ENCODE measurements around the gene RABL2A. TPM values are rescaled to one million over a fixed set of nuclear protein-coding genes. Genes with fewer than 3 reads are reported as not detected.

The RABL2A gene
- total and polyA plus RNA-seq, 4 donors, result 1.1 to 6.2 (median 4.0) TPM

GRCh38 chr2:113672326-113672932, 45.4 kb downstream of the RABL2A start:
- Histone ChIP-seq H3K27me3 (ENCODE audit: control insufficient read depth in 4 of 4, insufficient read depth in 4 of 4, low read length in 3 of 4) (no peaks in the 10 kb centered on the region), H3K9me3 (ENCODE audit: control insufficient read depth in 4 of 4, low read length in 3 of 4) (no peaks in the 10 kb centered on the region), H3K4me3 (ENCODE audit: low read depth in 1 of 3, low read length in 3 of 3) (no peak overlapping the region), H3K36me3 (ENCODE audit: control insufficient read depth in 4 of 4, insufficient read depth in 3 of 4, low read depth in 1 of 4, low read length in 3 of 4) (no peaks in the 10 kb centered on the region), H3K4me1 (ENCODE audit: control insufficient read depth in 4 of 4, insufficient read depth in 4 of 4, low read length in 3 of 4) (no peaks in the 10 kb centered on the region), H3K27ac (ENCODE audit: low read depth in 1 of 2, low read length in 2 of 2) (no peak overlapping the region), H3K9ac (ENCODE audit: low read depth in 1 of 2, low read length in 2 of 2) (no peak overlapping the region)
- no peak for DNase-seq (ENCODE audit: low spot score)
- 86% methylated on average over 7 of the region's 7 CpGs for WGBS
- no peak for TF ChIP-seq FOXA2 (IDR thresholded peaks at IDR 0.05)

- no peak overlapping the region for H3K27ac ChIP-seq (ENCODE audit: low read depth in 1 of 2, low read length in 2 of 2)
- no peaks in the 10 kb centered on the region for H3K27me3 ChIP-seq (ENCODE audit: control insufficient read depth in 4 of 4, insufficient read depth in 4 of 4, low read length in 3 of 4)
- H3K9me3 ChIP-seq (ENCODE audit: control insufficient read depth in 4 of 4, low read length in 3 of 4), result no peaks in the 10 kb centered on the region
- WGBS, result 78% methylated on average over 9 of the region's 9 CpGs
- H3K36me3 ChIP-seq (ENCODE audit: control insufficient read depth in 4 of 4, insufficient read depth in 3 of 4, low read depth in 1 of 4, low read length in 3 of 4), result no peaks in the 10 kb centered on the region
- TF ChIP-seq GABPA (IDR thresholded peaks at IDR 0.05 in 1 of 2, conservative IDR thresholded peaks at IDR 0.05 in 1 of 2), result no peak
- TF ChIP-seq, protein P1, sequence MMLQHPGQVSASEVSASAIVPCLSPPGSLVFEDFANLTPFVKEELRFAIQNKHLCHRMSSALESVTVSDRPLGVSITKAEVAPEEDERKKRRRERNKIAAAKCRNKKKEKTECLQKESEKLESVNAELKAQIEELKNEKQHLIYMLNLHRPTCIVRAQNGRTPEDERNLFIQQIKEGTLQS (IDR thresholded peaks at IDR 0.05), result no peak
- no peak for TF ChIP-seq RAD21 (IDR thresholded peaks at IDR 0.05)
- no peak for TF ChIP-seq EGR1 (IDR thresholded peaks at IDR 0.05; ENCODE audit: low read depth in 2 of 2)
- TF ChIP-seq YY1 (IDR thresholded peaks at IDR 0.05), result no peak
- H3K4me3 ChIP-seq (ENCODE audit: low read depth in 1 of 3, low read length in 3 of 3), result no peak overlapping the region
- H3K4me1 ChIP-seq (ENCODE audit: control insufficient read depth in 4 of 4, insufficient read depth in 4 of 4, low read length in 3 of 4), result no peaks in the 10 kb centered on the region
- H3K9ac ChIP-seq (ENCODE audit: low read depth in 1 of 2, low read length in 2 of 2), result no peak overlapping the region
- no peak for DNase-seq (ENCODE audit: low spot score)
These were observed 48.8 kb downstream of the RABL2A start for GRCh38 chr2:113675875-113676274.

- H3K4me1 ChIP-seq (ENCODE audit: control insufficient read depth in 4 of 4, insufficient read depth in 4 of 4, low read length in 3 of 4), result no peaks in the 10 kb centered on the region
- no peaks in the 10 kb centered on the region for H3K9me3 ChIP-seq (ENCODE audit: control insufficient read depth in 4 of 4, low read length in 3 of 4)
- no peak overlapping the region for H3K9ac ChIP-seq (ENCODE audit: low read depth in 1 of 2, low read length in 2 of 2)
- WGBS, result 98% methylated on average over 4 of the region's 4 CpGs
- H3K27ac ChIP-seq (ENCODE audit: low read depth in 1 of 2, low read length in 2 of 2), result no peak overlapping the region
- H3K36me3 ChIP-seq (ENCODE audit: control insufficient read depth in 4 of 4, insufficient read depth in 3 of 4, low read depth in 1 of 4, low read length in 3 of 4), result no peaks in the 10 kb centered on the region
- TF ChIP-seq FOXA2 (IDR thresholded peaks at IDR 0.05) (no peak), HNF4G (IDR thresholded peaks at IDR 0.05) (no peak)
- no peak for DNase-seq (ENCODE audit: low spot score)
- H3K4me3 ChIP-seq (ENCODE audit: low read depth in 1 of 3, low read length in 3 of 3), result no peak overlapping the region
- H3K27me3 ChIP-seq (ENCODE audit: control insufficient read depth in 4 of 4, insufficient read depth in 4 of 4, low read length in 3 of 4), result no peaks in the 10 kb centered on the region
These were observed 49.7 kb downstream of the RABL2A start for GRCh38 chr2:113676623-113677266.

GRCh38 chr2:113677330-113677729, 50.3 kb downstream of the RABL2A start:
- WGBS, result 88% methylated on average over 2 of the region's 2 CpGs
- no peak overlapping the region for H3K9ac ChIP-seq (ENCODE audit: low read depth in 1 of 2, low read length in 2 of 2)
- H3K36me3 ChIP-seq (ENCODE audit: control insufficient read depth in 4 of 4, insufficient read depth in 3 of 4, low read depth in 1 of 4, low read length in 3 of 4), result no peaks in the 10 kb centered on the region
- H3K4me1 ChIP-seq (ENCODE audit: control insufficient read depth in 4 of 4, insufficient read depth in 4 of 4, low read length in 3 of 4), result no peaks in the 10 kb centered on the region
- DNase-seq (ENCODE audit: low spot score), result no peak
- no peak overlapping the region for H3K4me3 ChIP-seq (ENCODE audit: low read depth in 1 of 3, low read length in 3 of 3)
- H3K9me3 ChIP-seq (ENCODE audit: control insufficient read depth in 4 of 4, low read length in 3 of 4), result no peaks in the 10 kb centered on the region
- no peaks in the 10 kb centered on the region for H3K27me3 ChIP-seq (ENCODE audit: control insufficient read depth in 4 of 4, insufficient read depth in 4 of 4, low read length in 3 of 4)
- TF ChIP-seq RAD21 (IDR thresholded peaks at IDR 0.05) (no peak), SP1 (IDR thresholded peaks at IDR 0.05) (no peak)
- no peak overlapping the region for H3K27ac ChIP-seq (ENCODE audit: low read depth in 1 of 2, low read length in 2 of 2)

- Histone ChIP-seq H3K4me1 (ENCODE audit: control insufficient read depth in 4 of 4, insufficient read depth in 4 of 4, low read length in 3 of 4) (no peaks in the 10 kb centered on the region), H3K27ac (ENCODE audit: low read depth in 1 of 2, low read length in 2 of 2) (no peak overlapping the region), H3K9me3 (ENCODE audit: control insufficient read depth in 4 of 4, low read length in 3 of 4) (no peaks in the 10 kb centered on the region), H3K4me3 (ENCODE audit: low read depth in 1 of 3, low read length in 3 of 3) (no peak overlapping the region), H3K9ac (ENCODE audit: low read depth in 1 of 2, low read length in 2 of 2) (no peak overlapping the region), H3K36me3 (ENCODE audit: control insufficient read depth in 4 of 4, insufficient read depth in 3 of 4, low read depth in 1 of 4, low read length in 3 of 4) (no peaks in the 10 kb centered on the region), H3K27me3 (ENCODE audit: control insufficient read depth in 4 of 4, insufficient read depth in 4 of 4, low read length in 3 of 4) (no peaks in the 10 kb centered on the region)
- TF ChIP-seq, protein P2, sequence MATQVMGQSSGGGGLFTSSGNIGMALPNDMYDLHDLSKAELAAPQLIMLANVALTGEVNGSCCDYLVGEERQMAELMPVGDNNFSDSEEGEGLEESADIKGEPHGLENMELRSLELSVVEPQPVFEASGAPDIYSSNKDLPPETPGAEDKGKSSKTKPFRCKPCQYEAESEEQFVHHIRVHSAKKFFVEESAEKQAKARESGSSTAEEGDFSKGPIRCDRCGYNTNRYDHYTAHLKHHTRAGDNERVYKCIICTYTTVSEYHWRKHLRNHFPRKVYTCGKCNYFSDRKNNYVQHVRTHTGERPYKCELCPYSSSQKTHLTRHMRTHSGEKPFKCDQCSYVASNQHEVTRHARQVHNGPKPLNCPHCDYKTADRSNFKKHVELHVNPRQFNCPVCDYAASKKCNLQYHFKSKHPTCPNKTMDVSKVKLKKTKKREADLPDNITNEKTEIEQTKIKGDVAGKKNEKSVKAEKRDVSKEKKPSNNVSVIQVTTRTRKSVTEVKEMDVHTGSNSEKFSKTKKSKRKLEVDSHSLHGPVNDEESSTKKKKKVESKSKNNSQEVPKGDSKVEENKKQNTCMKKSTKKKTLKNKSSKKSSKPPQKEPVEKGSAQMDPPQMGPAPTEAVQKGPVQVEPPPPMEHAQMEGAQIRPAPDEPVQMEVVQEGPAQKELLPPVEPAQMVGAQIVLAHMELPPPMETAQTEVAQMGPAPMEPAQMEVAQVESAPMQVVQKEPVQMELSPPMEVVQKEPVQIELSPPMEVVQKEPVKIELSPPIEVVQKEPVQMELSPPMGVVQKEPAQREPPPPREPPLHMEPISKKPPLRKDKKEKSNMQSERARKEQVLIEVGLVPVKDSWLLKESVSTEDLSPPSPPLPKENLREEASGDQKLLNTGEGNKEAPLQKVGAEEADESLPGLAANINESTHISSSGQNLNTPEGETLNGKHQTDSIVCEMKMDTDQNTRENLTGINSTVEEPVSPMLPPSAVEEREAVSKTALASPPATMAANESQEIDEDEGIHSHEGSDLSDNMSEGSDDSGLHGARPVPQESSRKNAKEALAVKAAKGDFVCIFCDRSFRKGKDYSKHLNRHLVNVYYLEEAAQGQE (IDR thresholded peaks at IDR 0.05), result no peak
- no peak for TF ChIP-seq YY1 (IDR thresholded peaks at IDR 0.05)
- WGBS, result 88% methylated on average over 8 of the region's 8 CpGs
- DNase-seq (ENCODE audit: low spot score), result no peak
These were observed 52.4 kb downstream of the RABL2A start for GRCh38 chr2:113679457-113679856.

Data from liver (tissue), 9 donors.